Measurements from ENCODE around the gene UBE2K.

DNA sequence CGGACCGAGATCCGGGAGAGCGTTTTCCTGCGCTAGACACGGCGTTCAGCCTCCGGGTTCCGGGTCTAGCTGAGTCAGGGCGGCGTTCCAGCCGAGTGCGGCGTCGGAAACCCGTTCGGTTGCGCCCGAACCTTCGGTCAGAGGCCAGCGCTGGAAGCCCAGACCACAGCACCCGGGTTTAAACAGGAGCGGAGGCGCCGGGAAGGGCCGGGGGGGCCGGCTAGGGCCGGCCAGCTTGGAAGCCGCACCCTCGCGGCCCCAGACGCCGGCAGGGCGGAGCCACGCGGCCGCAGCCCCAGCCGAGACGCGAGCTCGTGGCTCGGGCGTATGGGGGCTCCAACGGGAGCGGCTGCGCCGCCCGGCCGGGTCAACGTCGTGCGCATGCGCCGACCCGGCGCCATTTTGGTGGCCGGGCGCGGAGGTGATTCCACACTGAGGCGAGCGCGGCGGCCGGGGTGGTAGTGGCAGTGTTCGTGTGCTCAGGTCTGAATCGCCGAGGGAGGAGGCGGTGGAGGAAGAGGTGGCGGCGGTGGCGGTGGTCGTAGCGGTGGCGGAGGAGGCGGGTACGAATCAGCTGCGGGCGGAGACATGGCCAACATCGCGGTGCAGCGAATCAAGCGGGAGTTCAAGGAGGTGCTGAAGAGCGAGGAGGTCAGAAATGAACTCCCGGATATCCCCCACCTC, at the start of gene UBE2K:
- TF ChIP-seq, protein P1, sequence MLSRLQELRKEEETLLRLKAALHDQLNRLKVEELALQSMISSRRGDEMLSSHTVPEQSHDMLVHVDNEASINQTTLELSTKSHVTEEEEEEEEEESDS (CRISPR knock-in tag; IDR thresholded peaks at IDR 0.05; ENCODE audit: borderline replicate concordance): peak; percentile 68; the same call in 1 of the 2 replicates
- TF ChIP-seq GABPA (IDR thresholded peaks at IDR 0.05; ENCODE audit: low read depth, low read length) (no peak), GABPA (CRISPR knock-in tag; IDR thresholded peaks at IDR 0.05; ENCODE audit: low read depth) (peak; percentile 11; the same call in 1 of the 2 replicates)
- TF ChIP-seq, protein P2, sequence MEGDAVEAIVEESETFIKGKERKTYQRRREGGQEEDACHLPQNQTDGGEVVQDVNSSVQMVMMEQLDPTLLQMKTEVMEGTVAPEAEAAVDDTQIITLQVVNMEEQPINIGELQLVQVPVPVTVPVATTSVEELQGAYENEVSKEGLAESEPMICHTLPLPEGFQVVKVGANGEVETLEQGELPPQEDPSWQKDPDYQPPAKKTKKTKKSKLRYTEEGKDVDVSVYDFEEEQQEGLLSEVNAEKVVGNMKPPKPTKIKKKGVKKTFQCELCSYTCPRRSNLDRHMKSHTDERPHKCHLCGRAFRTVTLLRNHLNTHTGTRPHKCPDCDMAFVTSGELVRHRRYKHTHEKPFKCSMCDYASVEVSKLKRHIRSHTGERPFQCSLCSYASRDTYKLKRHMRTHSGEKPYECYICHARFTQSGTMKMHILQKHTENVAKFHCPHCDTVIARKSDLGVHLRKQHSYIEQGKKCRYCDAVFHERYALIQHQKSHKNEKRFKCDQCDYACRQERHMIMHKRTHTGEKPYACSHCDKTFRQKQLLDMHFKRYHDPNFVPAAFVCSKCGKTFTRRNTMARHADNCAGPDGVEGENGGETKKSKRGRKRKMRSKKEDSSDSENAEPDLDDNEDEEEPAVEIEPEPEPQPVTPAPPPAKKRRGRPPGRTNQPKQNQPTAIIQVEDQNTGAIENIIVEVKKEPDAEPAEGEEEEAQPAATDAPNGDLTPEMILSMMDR (CRISPR knock-in tag; IDR thresholded peaks at IDR 0.05): no peak

All from HepG2 (cell line).